IPS-11a (cell line): ENCODE results near the gene AKAP5.

Experiments used
- H3K4me3 ChIP-seq: one replicate; pipeline ENCODE4 v1.5.1; 2013; ENCODE audit warnings: low read depth, low read length, control low read depth

Gene AKAP5

DNA sequence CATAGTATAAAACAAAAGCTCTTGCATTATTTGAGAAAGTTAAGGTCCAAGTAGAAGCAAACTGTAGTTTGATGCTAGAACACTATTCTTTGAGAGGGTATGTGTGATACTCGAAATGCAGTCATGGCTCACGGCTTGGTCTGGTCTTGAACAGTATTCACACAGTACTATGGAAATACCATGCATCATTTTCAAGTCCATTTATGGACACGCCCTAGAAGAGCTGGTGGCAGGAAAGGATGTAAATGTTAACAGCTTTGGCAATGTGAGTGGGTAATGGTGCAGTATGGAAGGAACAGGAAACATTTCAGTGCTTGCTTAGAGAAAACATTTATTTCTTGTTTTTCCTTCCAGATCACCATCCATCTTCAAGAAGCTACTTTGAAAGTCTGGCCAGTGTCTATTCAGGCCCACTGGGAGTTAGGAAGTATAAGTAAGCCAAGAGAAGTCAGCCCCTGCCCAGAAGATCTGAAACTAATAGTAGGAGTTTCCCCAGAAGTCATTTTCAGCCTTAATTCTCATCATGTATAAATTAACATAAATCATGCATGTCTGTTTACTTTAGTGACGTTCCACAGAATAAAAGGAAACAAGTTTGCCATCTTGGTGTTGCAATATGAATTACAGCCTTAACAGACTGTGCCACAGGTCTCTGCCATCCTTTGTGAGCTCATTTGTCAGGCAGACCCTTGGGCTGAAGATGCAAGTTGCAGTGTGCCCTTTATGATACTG is 5.7 kb upstream of the AKAP5 start:
- H3K4me3 ChIP-seq: no peak overlapping the region

DNA sequence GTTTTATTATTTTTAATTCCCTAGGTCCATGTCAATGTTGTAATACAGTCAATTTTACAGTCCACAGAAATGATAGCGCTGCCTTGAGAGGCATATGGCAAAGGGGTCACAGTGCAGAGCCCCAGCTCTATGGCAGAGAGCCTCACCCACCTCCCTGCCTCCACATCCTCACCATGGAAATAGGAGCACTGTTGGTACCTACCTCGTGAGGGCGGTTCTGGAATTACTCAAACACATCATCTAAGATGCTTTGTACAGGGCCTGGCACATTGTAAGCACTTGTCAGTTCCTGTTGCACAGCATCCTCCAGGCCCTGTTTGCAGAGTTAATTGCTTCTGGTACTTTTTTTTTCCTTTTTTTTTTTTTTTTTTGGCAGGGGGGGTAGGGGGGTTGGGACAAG is 4.1 kb upstream of the AKAP5 start:
- no peak overlapping the region for H3K4me3 ChIP-seq

DNA sequence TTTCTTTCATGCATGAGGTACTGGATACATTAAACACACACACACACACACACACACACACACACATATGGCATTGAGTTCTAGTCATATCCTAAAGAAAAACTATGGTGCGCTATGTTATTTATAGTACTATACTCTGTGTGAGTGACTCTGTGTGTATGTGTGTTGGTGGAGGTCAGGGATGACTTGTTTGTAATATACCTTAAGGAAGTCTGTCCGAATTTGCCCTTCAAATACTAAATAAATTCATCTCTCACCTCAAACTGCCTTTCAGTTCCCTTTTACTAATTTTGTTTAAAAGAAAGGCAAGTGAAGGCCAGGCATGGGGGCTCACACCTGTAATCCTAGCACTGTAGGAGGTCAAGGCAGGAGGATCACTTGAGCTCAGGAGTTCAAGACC is 2.1 kb upstream of the AKAP5 start:
- no peak overlapping the region for H3K4me3 ChIP-seq

DNA sequence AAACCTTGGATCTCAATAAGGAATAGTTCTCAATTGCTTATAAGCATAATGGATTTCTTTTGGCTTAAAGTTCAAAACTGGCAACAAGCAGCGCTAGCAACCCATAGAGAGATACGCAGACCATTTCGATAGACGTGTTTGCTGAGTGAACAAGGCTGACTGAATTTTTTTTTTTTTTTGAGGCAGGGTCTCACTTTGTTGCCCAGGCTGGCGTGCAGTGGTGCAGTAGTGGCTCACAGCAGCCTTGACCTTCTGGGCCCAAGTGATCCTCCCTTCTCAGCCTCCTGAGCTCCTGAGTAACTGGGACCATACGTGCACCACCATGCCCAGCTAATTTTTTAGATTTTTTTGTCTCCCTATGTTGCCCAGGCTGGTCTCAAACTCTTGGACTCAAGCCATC is 1.4 kb upstream of the AKAP5 start:
- H3K4me3 ChIP-seq: no peak overlapping the region

DNA sequence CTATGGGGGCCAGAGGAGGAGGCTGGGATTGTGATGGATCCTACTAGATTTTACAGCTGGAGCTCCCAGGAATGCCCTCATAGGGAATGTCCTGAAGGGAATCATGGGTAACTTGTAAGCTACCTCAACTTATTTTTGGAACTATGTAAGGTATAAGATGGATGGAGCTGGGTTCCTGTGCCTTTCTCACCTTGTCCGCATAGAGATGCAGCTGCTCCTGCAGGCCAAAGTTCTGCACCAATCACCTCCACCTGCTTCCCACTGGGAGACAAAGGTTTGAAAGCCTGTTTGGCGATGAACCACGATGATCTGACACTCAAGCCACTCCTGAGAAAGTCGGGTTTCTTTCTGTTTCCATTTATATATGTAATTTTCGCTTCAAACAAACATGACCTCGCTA is 648 bp upstream of the AKAP5 start:
- peak overlapping the region; percentile 28 for H3K4me3 ChIP-seq

DNA sequence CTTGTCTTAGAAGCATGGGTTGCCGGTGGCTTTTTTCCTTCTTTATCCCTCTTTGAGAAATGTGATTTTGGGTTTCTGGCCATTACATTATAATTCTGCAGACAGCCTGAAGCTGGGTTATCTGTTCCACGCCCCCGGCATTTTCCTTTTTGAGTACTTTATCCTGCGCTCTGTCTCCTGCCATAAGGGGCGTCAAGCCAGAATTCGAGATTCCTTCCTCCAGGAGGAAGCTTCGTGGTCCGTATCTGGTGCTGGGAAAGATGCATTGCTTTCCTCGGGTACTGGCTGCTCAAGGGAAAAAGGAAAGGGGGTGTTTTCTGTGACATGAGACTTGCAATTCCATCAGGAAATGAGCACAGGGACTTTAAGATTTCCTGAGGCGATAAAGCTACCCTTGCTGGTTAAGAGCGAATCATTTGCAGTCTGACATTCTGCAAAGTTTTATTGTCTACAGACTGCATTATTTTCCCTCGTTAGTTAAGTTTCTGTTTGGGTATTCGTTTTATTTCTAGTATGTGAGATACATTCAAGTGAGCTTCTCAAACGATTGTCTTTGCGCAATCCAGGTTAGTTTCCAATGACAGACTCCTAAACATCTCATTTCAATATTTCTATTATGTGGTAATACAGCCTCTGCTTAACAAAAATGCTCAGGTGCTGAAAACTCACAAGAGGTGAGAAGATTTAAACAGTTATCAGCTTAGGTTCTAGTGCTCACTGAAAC is 694 bp downstream of the AKAP5 start:
- H3K4me3 ChIP-seq: peak overlapping the region; percentile 71

DNA sequence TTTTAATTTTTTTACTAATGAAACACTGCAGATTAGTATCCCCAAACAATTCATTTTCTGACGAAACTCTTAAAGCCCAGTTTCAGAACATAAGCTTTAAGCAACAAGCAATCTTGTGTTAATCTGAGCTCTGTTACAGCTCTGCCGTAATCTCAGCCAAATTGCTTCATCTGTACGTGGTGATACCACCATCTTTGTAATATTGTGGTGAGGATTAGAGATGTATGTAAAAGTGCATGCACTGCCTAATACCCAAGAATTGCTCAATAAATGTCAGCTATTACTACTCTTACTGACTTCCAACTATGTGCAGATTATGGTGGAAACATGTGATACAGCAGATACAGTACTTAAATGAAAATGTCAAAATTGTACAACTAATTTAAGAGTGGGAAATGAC is 1.8 kb downstream of the AKAP5 start:
- H3K4me3 ChIP-seq: no peak overlapping the region

DNA sequence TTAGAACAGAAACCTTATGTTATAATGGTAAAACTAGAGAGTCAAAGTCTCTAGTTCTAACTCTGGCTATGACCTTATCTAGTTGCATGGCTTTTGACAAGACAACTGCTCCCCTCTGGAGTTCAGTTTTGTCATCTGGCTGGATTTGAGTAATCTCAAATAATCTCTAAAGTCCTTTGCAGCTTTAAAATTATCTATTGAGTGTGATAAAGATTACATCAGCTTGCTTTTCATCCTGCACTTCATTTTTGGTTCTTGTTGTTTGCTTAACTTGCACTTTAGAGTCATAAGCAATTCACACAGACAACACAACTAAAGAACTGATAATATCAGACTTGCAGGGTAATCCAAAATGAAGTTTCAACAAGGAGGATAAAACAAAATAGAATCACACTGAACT is 2.3 kb downstream of the AKAP5 start:
- H3K4me3 ChIP-seq: no peak overlapping the region

DNA sequence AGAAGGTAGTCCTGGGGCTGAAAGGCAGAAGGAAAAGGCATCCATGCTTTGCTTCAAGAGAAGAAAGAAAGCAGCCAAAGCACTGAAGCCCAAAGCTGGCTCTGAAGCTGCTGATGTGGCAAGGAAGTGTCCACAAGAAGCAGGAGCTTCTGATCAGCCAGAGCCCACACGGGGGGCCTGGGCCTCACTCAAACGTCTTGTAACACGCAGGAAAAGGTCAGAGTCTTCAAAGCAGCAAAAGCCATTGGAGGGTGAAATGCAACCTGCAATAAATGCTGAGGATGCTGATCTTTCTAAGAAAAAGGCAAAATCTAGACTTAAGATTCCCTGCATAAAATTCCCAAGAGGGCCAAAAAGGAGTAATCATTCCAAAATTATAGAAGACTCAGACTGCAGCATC is 3.2 kb downstream of the AKAP5 start:
- no peak overlapping the region for H3K4me3 ChIP-seq

DNA sequence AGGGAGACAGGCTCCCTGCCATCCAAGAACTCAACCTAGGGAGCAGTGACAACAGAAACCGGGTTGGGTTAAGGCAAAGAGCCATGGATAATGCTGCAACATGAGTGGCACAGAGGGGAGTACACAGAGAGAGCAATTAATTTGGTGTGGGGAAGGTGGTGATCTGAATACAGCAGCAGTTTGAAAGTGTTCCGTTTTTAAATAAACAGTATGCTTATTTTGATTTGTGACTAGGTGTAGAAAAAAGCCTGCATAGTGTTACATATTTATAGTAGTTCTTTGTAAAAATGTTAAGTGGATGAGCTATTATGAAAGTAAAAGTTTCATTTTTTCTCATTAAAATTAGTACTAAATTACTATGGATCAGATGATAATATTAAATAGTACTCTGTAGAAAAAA is 8.7 kb downstream of the AKAP5 start:
- H3K4me3 ChIP-seq: no peak overlapping the region

DNA sequence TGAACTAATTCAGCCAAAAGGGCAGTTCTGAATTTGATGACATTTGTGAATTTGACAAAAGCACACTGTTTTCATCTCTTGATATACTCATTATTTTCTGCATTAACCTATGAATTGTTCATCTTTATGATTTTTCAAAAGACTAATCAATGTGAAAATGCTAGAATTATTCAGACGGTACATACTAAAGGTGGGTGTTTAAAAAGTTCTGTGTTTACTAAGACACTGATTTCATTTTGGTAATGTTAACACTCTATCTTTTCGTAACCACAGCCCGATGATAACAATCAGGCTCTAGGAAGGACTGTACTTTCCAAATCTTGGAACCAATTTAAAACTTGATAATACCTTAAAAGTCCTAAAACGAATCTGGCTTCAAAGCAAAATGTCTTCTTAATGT is 9.4 kb downstream of the AKAP5 start:
- H3K4me3 ChIP-seq: no peak overlapping the region

DNA sequence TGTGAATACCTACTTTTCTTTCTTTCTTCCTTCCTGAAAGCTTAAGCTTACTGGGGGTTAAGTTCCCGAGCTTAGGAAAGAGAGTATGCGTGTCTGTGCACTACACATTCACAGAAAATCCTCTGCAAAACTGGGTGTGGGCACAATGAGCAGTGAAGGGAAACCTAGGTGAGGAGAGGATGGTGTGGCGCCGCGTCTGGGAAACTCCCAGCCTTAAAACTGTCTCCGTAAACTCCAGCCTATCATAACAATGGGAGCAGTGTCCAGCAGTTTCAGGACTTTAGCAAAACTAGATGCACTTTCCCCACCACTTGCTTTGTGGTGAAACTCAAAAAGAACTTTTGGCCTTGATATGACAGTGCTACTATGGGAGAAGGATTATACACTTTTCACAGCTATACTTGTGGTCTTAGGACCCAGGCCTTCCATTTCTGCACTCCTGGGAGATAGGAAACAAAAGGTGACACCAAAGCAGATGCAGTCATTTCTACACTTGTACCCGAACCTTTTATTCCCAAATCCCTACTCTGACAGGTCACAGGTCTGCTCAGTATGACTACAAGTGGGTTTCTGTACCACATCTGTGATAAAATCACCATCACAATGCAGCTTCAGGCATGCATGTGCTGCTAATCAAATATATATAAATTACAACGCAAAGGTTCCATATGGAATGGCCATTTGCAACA is 10.4 kb downstream of the AKAP5 start:
- H3K4me3 ChIP-seq: no peak overlapping the region

DNA sequence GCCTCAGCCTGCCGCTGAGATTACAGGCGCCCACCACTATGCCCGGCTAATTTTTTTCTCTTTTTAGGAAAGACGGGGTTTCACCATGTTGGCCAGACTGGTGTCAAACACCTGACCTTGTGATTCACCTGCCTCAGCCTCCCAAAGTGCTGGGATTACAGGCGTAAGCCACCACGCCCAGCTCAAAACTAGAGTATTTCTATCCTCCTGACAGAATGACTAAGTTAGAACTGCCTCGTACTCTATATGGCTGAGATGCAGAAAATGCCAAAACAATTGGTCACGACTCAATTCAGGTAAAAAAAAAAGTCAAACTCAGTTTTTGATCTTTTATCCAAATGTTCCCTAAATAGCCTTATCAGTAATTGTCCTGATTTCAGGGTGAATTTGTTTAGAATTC is 11.1 kb downstream of the AKAP5 start:
- H3K4me3 ChIP-seq: no peak overlapping the region

DNA sequence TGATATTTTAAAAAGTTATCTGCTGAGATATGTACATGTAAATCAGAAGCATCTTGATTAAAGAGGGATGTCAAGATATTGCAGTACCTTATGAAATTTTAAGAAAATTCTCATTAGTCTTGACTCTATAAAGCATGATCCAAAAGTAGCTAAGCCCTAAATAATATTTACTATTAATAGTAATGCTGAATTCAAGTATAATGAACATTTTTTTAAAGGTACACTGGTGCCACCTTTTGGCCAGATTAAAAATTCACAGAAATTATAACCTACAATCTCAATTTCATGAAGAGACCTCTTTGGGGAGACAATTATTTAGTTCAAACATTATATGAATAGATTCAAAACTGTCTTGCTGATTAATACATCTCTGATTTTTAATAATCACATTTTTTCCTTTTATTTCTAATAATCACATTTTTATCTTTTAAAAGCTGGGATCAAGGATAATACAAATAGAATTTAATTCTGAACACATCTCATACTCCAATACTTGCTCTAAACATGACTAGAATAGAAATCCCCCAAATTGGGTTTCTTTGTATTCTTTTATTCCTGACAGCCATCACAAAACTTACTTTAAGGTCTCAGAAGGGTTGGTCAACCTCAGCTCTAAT is 13.4 kb downstream of the AKAP5 start:
- no peak overlapping the region for H3K4me3 ChIP-seq

DNA sequence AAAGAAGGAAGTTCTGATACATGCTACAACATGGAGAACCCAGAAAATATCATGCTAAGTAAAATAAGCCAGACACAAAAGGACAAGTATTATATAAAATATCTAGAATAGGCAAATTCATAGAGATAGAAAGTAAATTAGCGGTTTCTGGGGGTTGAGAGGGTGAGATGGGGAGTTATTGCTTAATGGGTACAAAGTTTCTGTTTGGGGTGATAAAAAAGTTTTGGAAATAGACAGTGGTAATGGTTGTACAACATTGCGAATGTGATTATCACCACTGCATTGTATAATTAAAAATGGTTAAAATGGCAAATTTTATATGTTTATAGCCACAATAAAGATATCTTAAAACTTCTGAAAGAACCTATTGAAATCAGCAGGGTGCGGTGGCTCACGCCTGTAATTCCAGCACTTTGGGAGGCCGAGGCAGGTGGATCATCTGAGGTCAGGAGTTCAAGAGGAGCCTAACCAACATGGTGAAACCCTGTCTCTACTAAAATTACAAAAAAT is 23.3 kb downstream of the AKAP5 start:
- no peak overlapping the region for H3K4me3 ChIP-seq

DNA sequence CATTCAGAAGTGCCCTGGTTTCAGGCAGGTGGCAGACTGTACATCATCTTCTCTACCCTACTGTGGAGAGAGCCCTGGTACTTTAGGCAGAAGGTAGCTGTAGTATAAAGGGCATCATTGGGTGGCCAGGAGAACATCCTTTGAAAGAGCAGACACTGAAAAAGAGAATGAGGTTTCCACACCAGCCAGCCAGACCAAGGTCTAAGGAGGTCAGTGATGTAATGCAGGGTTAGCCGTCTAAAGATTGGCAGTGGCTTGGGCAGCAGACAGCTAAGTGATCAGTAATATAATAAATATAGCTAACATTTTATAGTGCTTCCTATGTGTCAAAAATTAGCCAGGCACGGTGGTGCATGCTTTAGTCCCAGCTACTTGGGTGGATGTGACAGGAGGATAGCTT is 26.3 kb downstream of the AKAP5 start:
- no peak overlapping the region for H3K4me3 ChIP-seq

DNA sequence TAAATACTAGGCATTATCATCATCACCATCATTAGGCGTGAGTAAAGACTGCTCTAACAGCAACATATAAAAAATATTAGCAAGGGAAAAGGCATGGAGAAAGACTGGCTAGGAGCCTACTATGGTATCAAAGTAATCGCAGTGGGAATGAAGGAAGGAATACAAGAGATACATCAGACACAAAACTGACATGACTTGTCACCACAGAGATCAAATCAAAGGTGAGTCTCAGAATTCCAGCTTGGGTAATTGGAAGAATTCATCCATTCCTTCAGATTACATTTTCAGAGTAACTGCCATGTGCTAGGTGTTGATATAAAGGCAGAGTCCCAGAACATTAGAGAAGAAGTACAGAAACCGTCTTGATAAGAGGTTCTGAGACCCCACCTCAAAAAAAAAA is 28.2 kb downstream of the AKAP5 start:
- H3K4me3 ChIP-seq: no peak overlapping the region

DNA sequence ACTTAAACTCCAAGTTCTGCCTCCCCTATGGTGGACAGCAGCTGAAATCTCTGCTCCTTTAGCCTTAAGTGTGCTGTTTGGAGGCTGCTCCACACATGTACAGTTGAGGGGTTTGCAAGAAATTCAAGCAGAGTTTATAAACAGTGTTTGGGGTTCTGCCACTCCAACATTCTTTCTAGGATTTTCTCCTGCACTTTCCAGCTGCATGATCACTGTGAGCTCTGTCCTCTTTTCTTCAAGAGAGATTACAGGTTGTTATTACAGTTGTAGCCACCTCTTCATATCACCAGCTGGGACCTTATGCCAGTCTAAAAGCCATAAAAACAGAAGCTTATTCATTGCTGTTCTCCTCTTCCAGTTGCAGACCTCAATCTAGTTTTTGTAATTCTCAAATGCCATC is 30.0 kb downstream of the AKAP5 start:
- no peak overlapping the region for H3K4me3 ChIP-seq

DNA sequence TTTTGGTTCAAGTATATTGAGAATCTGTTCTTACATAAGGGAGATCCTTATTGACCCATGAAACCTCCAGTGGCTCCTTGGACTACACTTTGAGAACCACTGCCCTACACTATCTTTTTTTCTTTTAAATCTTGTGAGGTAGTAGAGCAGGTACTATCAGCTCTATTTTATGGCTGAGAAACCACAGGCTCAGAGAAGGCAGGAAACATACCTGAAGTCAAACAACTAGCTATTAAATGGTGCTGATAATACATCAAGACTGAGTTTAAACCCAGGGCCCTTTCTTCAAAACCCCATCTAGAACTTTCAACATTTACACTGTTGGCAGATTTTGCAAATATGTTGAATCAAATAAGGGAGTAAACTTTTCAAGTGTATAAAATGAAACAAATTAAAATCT is 31.5 kb downstream of the AKAP5 start:
- H3K4me3 ChIP-seq: no peak overlapping the region

DNA sequence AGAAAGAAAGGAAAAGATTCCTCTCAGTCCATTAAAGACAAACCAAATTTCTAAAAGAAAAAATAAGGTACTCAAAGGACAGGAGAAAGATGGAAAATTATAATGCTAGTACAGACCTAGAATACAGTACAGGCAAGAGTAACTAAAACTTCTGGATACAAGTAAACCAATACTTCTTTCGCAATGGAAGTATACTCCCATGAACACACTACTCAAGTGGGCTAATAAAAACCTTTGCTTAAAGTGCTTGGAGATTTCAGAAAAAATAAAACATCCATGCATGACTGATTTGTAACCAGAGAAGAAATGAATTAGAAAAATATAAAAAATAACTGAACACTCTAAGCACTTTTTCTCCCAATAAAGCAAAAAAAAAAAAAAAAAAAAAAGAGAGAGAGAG is 34.8 kb downstream of the AKAP5 start:
- H3K4me3 ChIP-seq: no peak overlapping the region

DNA sequence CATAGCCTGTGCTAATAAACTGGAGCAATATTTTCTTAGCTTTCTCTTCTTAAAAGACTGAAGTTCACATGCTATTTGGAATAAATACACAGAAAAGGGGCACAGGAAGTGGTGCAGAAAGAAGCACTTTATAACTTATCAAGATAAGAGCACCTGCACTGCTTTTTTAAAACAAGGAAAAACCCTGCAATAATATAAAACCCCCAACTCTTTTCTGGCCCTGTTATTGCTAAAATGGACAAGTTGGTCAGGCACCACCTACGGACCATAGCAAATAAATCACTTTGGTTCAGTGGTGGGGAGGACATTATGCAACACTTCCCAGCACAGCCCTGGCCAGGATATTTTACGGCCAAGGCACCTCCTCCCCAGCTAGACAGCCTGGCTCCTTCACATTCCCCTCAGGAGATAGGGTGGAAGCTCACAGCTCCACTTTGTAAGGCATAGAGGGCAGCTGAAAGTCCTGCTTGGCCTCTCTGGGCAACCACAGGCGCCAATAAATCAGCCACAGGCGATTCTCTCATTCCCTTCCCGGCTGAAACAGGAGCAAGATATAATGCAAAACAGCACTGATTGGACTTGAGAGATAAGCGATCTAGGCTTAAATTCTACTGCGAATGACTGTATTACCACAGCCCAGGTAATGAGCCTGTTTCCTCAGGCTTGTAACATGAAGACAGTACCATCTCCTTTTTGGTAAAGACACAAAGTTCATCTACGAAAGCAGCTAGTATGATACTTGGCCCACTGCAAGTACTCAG is 36.3 kb downstream of the AKAP5 start:
- no peak overlapping the region for H3K4me3 ChIP-seq
